ENCODE results near the gene FKBP2.

FKBP2 gene

DNA sequence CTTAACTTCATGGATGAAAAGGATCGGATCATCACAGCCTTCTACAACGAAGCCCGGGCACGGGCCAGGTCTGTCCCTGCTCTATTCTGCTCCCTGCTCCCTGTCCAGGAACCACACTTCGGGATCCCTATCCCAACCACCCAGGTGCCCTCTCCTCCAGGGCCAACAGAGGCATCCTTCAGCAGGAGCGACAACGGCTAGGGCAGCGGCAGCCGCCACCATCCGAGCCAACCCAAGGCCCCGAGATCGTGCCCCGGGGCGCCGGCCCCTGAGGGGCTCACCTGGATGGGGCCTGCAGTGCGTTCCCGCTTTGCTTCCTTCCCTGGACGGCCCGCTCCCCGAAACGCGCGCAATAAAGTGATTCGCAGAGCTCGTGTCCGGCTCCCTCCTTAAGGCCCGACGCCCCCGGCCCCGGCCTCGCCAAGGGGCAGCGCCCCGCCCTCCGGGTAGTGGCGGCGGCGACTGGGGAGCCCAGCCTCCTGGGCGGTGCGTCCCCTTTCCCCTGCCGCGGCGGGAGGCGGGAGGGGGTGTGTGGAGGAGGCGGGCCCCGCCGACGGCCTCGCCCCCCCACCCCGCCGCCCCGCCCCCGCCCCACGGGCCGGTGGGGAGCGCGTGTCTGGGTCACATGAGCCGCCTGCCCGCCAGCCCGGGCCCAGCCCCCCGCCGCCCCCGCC, 6.8 kb upstream of the FKBP2 start, which contains the start of gene VEGFB:
Gene VEGFB, plus strand, starts transcription at position 672 of the 674 bp plus-strand sequence. CDS start 250 bp downstream, outside the sequence.
- Histone ChIP-seq H3K9me3 (ENCODE audit: low read length) (no peaks in the 10 kb centered on the region), H4K20me1 (ENCODE audit: insufficient read depth, low read length) (no peaks in the 10 kb centered on the region), H3K36me3 (ENCODE audit: insufficient read depth, low read length) (peaks cover 13% of the 10 kb centered on the region; the same call in 1 of the 2 replicates), H3K4me2 (ENCODE audit: low read length) (peak within 1 kb of the TSS; percentile 97), H3K79me2 (ENCODE audit: insufficient read depth, low read length) (no peaks in the 10 kb centered on the region), H3F3A (ENCODE audit: insufficient read depth, low read length) (peaks cover 16% of the 10 kb centered on the region; the same call in 1 of the 2 replicates), H3K27me3 (ENCODE audit: insufficient read depth, low read length) (no peaks in the 10 kb centered on the region), H3K27ac (ENCODE audit: low read depth, low read length, poor library complexity, severe bottlenecking) (peak within 1 kb of the TSS; percentile 69), H3K9me2 (ENCODE audit: low read depth, low read length) (no peaks in the 10 kb centered on the region), H3K4me1 (ENCODE audit: insufficient read depth, low read length, severe bottlenecking) (peaks cover 70% of the 10 kb centered on the region), H3K9ac (ENCODE audit: low read length) (peak within 1 kb of the TSS; percentile 79), H3K4me3 (ENCODE audit: low read depth, low read length, poor library complexity, severe bottlenecking) (peak within 1 kb of the TSS; percentile 77), H2AFZ (ENCODE audit: low read length) (no peak within 1 kb of the TSS)
- TF ChIP-seq, protein P1, sequence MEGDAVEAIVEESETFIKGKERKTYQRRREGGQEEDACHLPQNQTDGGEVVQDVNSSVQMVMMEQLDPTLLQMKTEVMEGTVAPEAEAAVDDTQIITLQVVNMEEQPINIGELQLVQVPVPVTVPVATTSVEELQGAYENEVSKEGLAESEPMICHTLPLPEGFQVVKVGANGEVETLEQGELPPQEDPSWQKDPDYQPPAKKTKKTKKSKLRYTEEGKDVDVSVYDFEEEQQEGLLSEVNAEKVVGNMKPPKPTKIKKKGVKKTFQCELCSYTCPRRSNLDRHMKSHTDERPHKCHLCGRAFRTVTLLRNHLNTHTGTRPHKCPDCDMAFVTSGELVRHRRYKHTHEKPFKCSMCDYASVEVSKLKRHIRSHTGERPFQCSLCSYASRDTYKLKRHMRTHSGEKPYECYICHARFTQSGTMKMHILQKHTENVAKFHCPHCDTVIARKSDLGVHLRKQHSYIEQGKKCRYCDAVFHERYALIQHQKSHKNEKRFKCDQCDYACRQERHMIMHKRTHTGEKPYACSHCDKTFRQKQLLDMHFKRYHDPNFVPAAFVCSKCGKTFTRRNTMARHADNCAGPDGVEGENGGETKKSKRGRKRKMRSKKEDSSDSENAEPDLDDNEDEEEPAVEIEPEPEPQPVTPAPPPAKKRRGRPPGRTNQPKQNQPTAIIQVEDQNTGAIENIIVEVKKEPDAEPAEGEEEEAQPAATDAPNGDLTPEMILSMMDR (IDR thresholded peaks at IDR 0.05; ENCODE audit: low read length): no peak
- no peak for TF ChIP-seq EZH2 (IDR thresholded peaks at IDR 0.05; ENCODE audit: borderline replicate concordance, low read length)

DNA sequence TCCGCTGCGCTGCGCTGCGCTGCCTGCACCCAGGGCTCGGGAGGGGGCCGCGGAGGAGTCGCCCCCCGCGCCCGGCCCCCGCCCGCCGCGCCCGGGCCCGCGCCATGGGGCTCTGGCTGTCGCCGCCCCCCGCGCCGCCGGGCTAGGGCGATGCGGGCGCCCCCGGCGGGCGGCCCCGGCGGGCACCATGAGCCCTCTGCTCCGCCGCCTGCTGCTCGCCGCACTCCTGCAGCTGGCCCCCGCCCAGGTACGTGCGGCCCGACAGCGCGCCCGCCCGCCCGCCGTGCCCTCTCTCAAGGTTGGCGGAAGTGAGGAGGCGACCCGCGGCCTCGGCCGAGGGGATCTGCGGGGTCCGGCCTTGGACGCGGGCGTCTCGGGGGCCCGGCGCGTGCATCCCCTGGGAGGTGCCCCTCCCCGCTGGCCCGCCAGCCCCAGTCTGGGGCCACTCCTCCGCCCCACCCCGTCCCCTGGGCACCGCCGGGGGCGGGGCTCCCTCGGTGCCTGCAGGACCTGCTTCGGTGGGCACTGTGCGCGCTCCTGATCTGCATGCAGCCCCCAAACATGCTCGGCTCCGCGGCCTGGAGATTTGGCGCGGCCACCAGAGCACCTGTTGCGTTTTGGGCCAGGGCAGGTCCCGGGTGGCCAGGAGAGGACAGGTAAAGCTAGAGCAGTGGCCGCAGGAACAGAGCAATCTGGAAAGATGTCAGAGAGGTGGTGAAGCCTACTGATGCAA, 6.1 kb upstream of the FKBP2 start:
- H3K4me1 ChIP-seq (ENCODE audit: insufficient read depth, low read length, severe bottlenecking): peaks cover 70% of the 10 kb centered on the region
- peaks cover 15% of the 10 kb centered on the region; the same call in 1 of the 2 replicates for H3K36me3 ChIP-seq (ENCODE audit: insufficient read depth, low read length)
- H3K79me2 ChIP-seq (ENCODE audit: insufficient read depth, low read length): no peaks in the 10 kb centered on the region
- peaks cover 18% of the 10 kb centered on the region; the same call in 1 of the 2 replicates for H3F3A ChIP-seq (ENCODE audit: insufficient read depth, low read length)
- no peaks in the 10 kb centered on the region for H3K9me3 ChIP-seq (ENCODE audit: low read length)
- TF ChIP-seq, protein P1 (IDR thresholded peaks at IDR 0.05; ENCODE audit: low read length): no peak
- no peak for TF ChIP-seq EZH2 (IDR thresholded peaks at IDR 0.05; ENCODE audit: borderline replicate concordance, low read length)
- H4K20me1 ChIP-seq (ENCODE audit: insufficient read depth, low read length): no peaks in the 10 kb centered on the region
- H3K9me2 ChIP-seq (ENCODE audit: low read depth, low read length): no peaks in the 10 kb centered on the region
- no peaks in the 10 kb centered on the region for H3K27me3 ChIP-seq (ENCODE audit: insufficient read depth, low read length)
- peak overlapping the region; percentile 97 for H3K4me2 ChIP-seq (ENCODE audit: low read length)
- H2AFZ ChIP-seq (ENCODE audit: low read length): no peak overlapping the region
- H3K4me3 ChIP-seq (ENCODE audit: low read depth, low read length, poor library complexity, severe bottlenecking): peak overlapping the region; percentile 77
- peak overlapping the region; percentile 79 for H3K9ac ChIP-seq (ENCODE audit: low read length)
- peak overlapping the region; percentile 69 for H3K27ac ChIP-seq (ENCODE audit: low read depth, low read length, poor library complexity, severe bottlenecking)

DNA sequence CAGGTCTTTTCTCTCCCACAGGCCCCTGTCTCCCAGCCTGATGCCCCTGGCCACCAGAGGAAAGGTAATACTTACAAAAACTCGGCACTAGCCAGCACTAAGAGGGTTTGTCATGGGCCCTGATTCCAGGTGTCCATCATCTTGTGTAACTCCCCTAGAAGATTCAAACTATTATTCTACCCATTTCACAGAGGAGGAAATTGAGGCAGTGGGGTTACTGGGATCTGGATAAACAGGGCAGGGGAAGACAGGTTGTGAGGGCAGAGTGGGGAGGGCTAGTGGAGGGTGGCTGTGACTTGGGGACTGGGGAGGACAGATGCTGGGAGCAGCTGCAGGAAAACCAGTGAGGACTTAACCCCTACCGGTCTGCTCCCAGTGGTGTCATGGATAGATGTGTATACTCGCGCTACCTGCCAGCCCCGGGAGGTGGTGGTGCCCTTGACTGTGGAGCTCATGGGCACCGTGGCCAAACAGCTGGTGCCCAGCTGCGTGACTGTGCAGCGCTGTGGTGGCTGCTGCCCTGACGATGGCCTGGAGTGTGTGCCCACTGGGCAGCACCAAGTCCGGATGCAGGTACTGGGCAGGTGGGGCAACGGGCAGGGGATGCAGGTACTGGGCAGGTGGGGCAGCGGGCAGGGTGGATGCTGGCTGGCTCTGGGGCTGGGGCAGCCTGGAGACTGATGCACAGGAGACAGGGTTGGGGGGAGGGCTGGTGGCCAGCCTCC, 5.3 kb upstream of the FKBP2 start:
- H3K79me2 ChIP-seq (ENCODE audit: insufficient read depth, low read length): no peaks in the 10 kb centered on the region
- H3K4me3 ChIP-seq (ENCODE audit: low read depth, low read length, poor library complexity, severe bottlenecking): peak overlapping the region; percentile 77
- no peak overlapping the region for H2AFZ ChIP-seq (ENCODE audit: low read length)
- peaks cover 75% of the 10 kb centered on the region for H3K4me1 ChIP-seq (ENCODE audit: insufficient read depth, low read length, severe bottlenecking)
- no peaks in the 10 kb centered on the region for H3K27me3 ChIP-seq (ENCODE audit: insufficient read depth, low read length)
- H3F3A ChIP-seq (ENCODE audit: insufficient read depth, low read length): peaks cover 18% of the 10 kb centered on the region; the same call in 1 of the 2 replicates
- peaks cover 15% of the 10 kb centered on the region; the same call in 1 of the 2 replicates for H3K36me3 ChIP-seq (ENCODE audit: insufficient read depth, low read length)
- peak overlapping the region; percentile 79 for H3K9ac ChIP-seq (ENCODE audit: low read length)
- no peaks in the 10 kb centered on the region for H3K9me3 ChIP-seq (ENCODE audit: low read length)
- TF ChIP-seq, protein P1 (IDR thresholded peaks at IDR 0.05; ENCODE audit: low read length): no peak
- no peak for TF ChIP-seq EZH2 (IDR thresholded peaks at IDR 0.05; ENCODE audit: borderline replicate concordance, low read length)
- H4K20me1 ChIP-seq (ENCODE audit: insufficient read depth, low read length): no peaks in the 10 kb centered on the region
- peak overlapping the region; percentile 97 for H3K4me2 ChIP-seq (ENCODE audit: low read length)
- H3K27ac ChIP-seq (ENCODE audit: low read depth, low read length, poor library complexity, severe bottlenecking): peak overlapping the region; percentile 69
- H3K9me2 ChIP-seq (ENCODE audit: low read depth, low read length): no peaks in the 10 kb centered on the region

All from OCI-LY1 (cell line).